H1 (cell line): ENCODE results near the gene KANSL3. TPM values are rescaled to one million over a fixed set of nuclear protein-coding genes. Genes with fewer than 3 reads are reported as not detected.

Source experiments
- BRCA1 ChIP-seq: IDR thresholded peaks from 2 replicates; pipeline ENCODE4 v1.6.1; 2012; ENCODE audit warnings: low read depth, low read length, improper control_type of control experiment
- EZH2 ChIP-seq: fragments of 200-600 bp; sonication (generic); IDR thresholded peaks from 2 replicates; pipeline ENCODE4 v1.7.1; 2012; ENCODE audit warnings: low read depth, mild to moderate bottlenecking, moderate library complexity, low read length, inconsistent platforms; ENCODE audit not compliant: severe bottlenecking
- polyA plus RNA-seq, 7 experiments: library from polyadenylated mRNA; depleted of rRNA in 3 of 7; stranded (reverse) in 5 of 7; unstranded in 2 of 7; fragments of >200 nt in 5 of 7; fragments of 200-250 nt in 2 of 7; gene quantifications; 1 replicate in 5 of 7; 2 replicates in 1 of 7; 4 replicates in 1 of 7; pipeline versions ENCODE4 v1.2.1 to v1.2.3, GENCODE V29; 2011 to 2013; ENCODE audit warnings: missing spikeins in 2 of 7, mixed read lengths in 2 of 7
- total RNA-seq: library from RNA; stranded (reverse); fragmentation: NEBNext Ultra II Directional; extraction: Animal tissue kit (Norgen Biotek cat#: 25700); gene quantifications from 2 replicates; pipeline ENCODE4 v1.2.1, GENCODE V29; 2021

Gene KANSL3
- total and polyA plus RNA-seq, 2 of the 8 experiments (the other 6 are each of a cell fraction or from before 2014, with no cell fraction given) = 19.8 to 31.4 TPM

DNA sequence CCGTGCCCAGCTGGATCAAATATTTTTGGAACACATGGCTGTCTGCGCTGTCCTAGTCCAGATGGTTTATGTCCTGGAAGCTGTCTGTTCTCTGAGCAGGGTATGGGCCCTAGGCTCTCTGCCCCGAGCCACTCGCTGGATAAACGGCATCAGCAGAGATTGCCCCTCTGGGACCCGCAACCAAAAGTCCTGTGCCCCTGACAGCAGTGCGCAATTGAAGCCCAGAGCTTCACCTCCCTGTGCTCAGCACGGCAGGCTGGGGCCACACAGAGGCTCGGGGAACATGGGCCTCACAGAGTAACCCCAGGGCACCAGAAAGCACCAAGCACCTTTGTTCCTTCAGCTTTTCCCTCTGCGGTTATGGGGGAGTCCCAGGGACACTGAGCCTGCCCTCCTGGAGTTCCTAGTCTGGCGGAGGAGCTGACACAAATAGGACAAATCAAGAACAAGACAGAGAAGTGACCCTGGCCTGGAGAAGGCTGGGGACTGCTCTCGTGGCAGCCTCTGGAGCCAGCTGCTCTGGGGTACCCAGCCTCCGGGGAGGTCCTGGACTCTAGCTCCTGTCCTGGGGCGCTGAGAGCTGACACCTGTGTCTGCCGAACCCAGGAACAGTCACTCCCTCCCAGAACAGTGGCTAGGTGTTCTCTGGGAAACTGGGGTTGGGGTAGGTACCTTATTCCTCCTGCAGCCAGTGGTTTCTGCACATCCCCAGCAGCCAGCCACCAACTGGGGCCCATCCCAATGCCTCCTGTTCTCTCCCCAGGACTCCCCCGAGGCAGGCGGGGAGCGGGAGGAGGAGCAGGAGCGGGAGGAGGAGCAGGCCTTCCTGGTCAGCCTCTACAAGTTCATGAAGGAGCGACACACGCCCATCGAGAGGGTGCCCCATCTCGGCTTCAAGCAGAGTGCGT lies 89.3 kb downstream of the KANSL3 start (continued):
- TF ChIP-seq BRCA1 (no peak), EZH2 (no peak)
- TF ChIP-seq, all 59 proteins: peak for 0
